Activated T-cell treated with anti-CD3 and anti-CD28 coated beads, Interleukin-2, amount 50 U/mL, for 72 hours (primary cell): Measurements from ENCODE around the gene HSP90AB1. TPM values are rescaled to one million over a fixed set of nuclear protein-coding genes. Genes with fewer than 3 reads are reported as not detected.

Experiments
- ATAC-seq, 2 donors: fragments of 150-1000 bp; cut with Tn5 transposase; replicated peaks in 1 of 2; 2 replicates each; pipeline ENCODE4 v1.10.0; 2021; ENCODE audit warnings: moderate library complexity in 2 of 2, mild to moderate bottlenecking in 1 of 2
- DNase-seq, 2 donors: peaks; one replicate each; pipeline ENCODE4 v3.0.0; 2021 to 2022; ENCODE audit warnings: mixed read lengths in 1 of 2
- H3K27ac Mint-ChIP-seq: one replicate; pipeline ENCODE4 v1.8.0; 2022; ENCODE audit warnings: mild to moderate bottlenecking, moderate library complexity, mixed read lengths
- H3K27me3 Mint-ChIP-seq: one replicate; pipeline ENCODE4 v1.8.0; 2022; ENCODE audit warnings: low read depth, mixed read lengths
- H3K36me3 Mint-ChIP-seq, 2 donors: one replicate each; pipeline ENCODE4 v1.8.0; 2022; ENCODE audit warnings: mixed read lengths in 2 of 2, mild to moderate bottlenecking in 1 of 2; ENCODE audit not compliant: insufficient read depth in 2 of 2
- H3K4me1 Mint-ChIP-seq: one replicate; pipeline ENCODE4 v1.8.0; 2022; ENCODE audit warnings: low read depth, mixed read lengths
- H3K4me3 Mint-ChIP-seq, 2 donors: one replicate each; pipeline ENCODE4 v1.8.0; 2022; ENCODE audit warnings: mild to moderate bottlenecking in 2 of 2, mixed read lengths in 2 of 2, moderate library complexity in 2 of 2
- H3K9me3 Mint-ChIP-seq, 2 donors: one replicate each; pipeline ENCODE4 v1.8.0; 2022; ENCODE audit warnings: mixed read lengths in 2 of 2
- total RNA-seq, 2 donors: library from RNA; stranded (reverse); gene quantifications; one replicate each; pipeline ENCODE4 v1.2.3, GENCODE V29; 2022

The HSP90AB1 gene
- total RNA-seq, 2 donors from 2014 or later, result 915 to 1,109 TPM

- H3K27ac Mint-ChIP-seq, result peak overlapping the region; percentile 93
- DNase-seq (no peak), ATAC-seq (no peak)
- H3K4me3 Mint-ChIP-seq, result peak overlapping the region; percentile 77 to 82
- peaks cover 64% of the 10 kb centered on the region for H3K4me1 Mint-ChIP-seq
- no peaks in the 10 kb centered on the region for H3K9me3 Mint-ChIP-seq
- H3K27me3 Mint-ChIP-seq, result no peaks in the 10 kb centered on the region
- H3K36me3 Mint-ChIP-seq, result peaks cover 15 to 18% of the 10 kb centered on the region in 2 donors
These were observed 10.9 kb downstream of the HSP90AB1 start for GRCh38 chr6:44257753-44258324.

DNA sequence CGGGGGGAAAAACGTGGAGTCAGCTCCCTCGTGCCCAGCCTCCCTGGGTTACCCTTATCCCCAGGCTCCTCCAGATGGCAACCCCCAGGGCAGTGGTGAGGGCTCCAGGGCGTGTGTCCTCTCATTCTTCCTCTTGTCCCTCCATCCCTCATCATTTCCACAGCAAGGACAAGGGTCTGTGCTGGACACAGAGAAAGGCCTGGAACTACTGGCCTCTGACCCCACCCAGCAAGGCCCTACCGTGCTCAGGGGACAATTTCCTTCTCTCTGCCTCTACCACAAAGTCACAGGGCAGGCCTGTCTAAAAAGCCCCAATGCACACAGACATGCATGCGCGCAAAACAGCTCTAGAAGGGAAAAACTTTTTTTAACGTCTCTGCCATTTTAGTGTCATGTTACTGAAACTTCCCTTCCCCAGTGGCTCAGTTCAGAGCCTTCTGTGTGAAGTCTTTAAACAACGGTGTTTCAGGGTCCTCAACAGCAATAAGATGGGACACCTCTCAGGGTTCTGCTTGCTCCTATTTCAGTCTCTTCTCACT, 11.5 kb downstream of the HSP90AB1 start:
- ATAC-seq (no peak), DNase-seq (no peak)
- Mint-ChIP-seq H3K27ac (peak overlapping the region; percentile 87), H3K4me1 (peaks cover 64% of the 10 kb centered on the region), H3K9me3 (no peaks in the 10 kb centered on the region), H3K4me3 (peak overlapping the region; percentile 77 to 82), H3K36me3 (peaks cover 9 to 14% of the 10 kb centered on the region in 2 donors), H3K27me3 (no peaks in the 10 kb centered on the region)

GRCh38 chr6:44258921-44259320, 12.0 kb downstream of the HSP90AB1 start:
- Mint-ChIP-seq H3K27ac (peak overlapping the region; percentile 87), H3K27me3 (no peaks in the 10 kb centered on the region), H3K4me3 (peak overlapping the region; percentile 77 to 82), H3K9me3 (no peaks in the 10 kb centered on the region), H3K36me3 (peaks cover 5 to 13% of the 10 kb centered on the region in 2 donors), H3K4me1 (peaks cover 64% of the 10 kb centered on the region)
- ATAC-seq (no peak), DNase-seq (no peak)

GRCh38 chr6:44260011-44260410, 13.1 kb downstream of the HSP90AB1 start:
- H3K4me3 Mint-ChIP-seq, result no peak overlapping the region
- H3K9me3 Mint-ChIP-seq, result no peaks in the 10 kb centered on the region
- H3K27ac Mint-ChIP-seq, result no peak overlapping the region
- peaks cover 11 to 20% of the 10 kb centered on the region in 2 donors for H3K36me3 Mint-ChIP-seq
- DNase-seq, result no peak
- ATAC-seq, result no peak
- H3K27me3 Mint-ChIP-seq, result no peaks in the 10 kb centered on the region
- peaks cover 67% of the 10 kb centered on the region for H3K4me1 Mint-ChIP-seq

- Mint-ChIP-seq H3K4me1 (peaks cover 61% of the 10 kb centered on the region), H3K27me3 (no peaks in the 10 kb centered on the region), H3K4me3 (peak overlapping the region in 1 of 2 donors; percentile 20), H3K9me3 (no peaks in the 10 kb centered on the region), H3K36me3 (peaks cover 11 to 22% of the 10 kb centered on the region in 2 donors), H3K27ac (peak overlapping the region; percentile 79)
- no peak for ATAC-seq
- DNase-seq, result no peak
These were observed 13.8 kb downstream of the HSP90AB1 start for GRCh38 chr6:44260451-44261297.

- H3K4me1 Mint-ChIP-seq, result peaks cover 61% of the 10 kb centered on the region
- no peaks in the 10 kb centered on the region for H3K27me3 Mint-ChIP-seq
- peak overlapping the region; percentile 43 for H3K27ac Mint-ChIP-seq
These were observed 14.7 kb downstream of the HSP90AB1 start for GRCh38 chr6:44261581-44261980.

DNA sequence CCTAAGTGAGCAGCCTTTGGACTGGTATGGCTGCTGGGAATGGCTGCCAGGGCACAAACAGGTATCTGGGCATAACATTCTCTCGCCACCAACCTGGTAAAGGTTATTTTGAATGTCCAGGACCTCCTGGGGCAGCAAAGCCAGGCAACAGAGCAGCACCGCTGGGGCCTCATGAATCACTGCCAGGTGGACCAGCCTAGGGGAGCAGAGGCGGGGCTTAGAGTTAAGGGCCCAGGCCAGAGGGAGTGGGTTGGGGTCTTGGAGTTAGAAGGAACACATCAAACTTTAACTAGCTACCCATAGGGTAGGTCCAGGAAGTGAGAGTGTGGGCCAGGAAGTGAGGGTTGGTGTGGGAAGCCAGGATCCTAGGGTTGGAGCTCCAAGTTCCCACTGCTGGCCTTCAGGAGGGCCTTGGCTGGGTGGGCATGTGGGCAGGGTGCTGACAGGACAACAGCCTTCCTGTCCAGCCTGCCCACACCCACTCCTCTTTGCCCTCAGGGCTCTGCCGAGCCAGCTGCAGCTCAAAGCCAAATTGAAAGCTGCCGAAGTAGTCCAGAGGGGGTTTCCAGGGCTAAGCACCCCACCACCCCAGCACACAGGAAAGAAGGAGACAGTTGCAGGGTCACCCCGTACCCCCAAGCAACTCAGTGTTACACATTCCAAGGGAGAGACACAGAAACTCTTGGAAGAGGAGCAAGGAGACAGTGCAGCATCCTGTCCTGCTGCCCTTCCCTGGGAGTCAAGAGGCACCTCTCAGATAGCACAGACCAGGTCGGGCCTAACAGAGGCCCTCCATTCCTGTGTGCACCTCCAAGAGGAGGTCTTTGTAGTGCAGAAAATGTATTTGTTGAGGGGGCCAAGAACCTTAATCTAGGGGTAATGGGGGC, 15.8 kb downstream of the HSP90AB1 start:
- peaks cover 11 to 21% of the 10 kb centered on the region in 2 donors for H3K36me3 Mint-ChIP-seq
- no peaks in the 10 kb centered on the region for H3K9me3 Mint-ChIP-seq
- peaks cover 11% of the 10 kb centered on the region for H3K27me3 Mint-ChIP-seq
- H3K27ac Mint-ChIP-seq, result peak overlapping the region; percentile 98
- DNase-seq (no peak), ATAC-seq (no peak)
- H3K4me3 Mint-ChIP-seq, result peak overlapping the region; percentile 99
- peaks cover 68% of the 10 kb centered on the region for H3K4me1 Mint-ChIP-seq

More at GRCh38 chr6:44261581-44261980, 14.7 kb downstream of the HSP90AB1 start:
- DNase-seq, result no peak
- no peaks in the 10 kb centered on the region for H3K9me3 Mint-ChIP-seq
- ATAC-seq, result no peak
- peaks cover 11 to 22% of the 10 kb centered on the region in 2 donors for H3K36me3 Mint-ChIP-seq
- no peak overlapping the region for H3K4me3 Mint-ChIP-seq

DNA sequence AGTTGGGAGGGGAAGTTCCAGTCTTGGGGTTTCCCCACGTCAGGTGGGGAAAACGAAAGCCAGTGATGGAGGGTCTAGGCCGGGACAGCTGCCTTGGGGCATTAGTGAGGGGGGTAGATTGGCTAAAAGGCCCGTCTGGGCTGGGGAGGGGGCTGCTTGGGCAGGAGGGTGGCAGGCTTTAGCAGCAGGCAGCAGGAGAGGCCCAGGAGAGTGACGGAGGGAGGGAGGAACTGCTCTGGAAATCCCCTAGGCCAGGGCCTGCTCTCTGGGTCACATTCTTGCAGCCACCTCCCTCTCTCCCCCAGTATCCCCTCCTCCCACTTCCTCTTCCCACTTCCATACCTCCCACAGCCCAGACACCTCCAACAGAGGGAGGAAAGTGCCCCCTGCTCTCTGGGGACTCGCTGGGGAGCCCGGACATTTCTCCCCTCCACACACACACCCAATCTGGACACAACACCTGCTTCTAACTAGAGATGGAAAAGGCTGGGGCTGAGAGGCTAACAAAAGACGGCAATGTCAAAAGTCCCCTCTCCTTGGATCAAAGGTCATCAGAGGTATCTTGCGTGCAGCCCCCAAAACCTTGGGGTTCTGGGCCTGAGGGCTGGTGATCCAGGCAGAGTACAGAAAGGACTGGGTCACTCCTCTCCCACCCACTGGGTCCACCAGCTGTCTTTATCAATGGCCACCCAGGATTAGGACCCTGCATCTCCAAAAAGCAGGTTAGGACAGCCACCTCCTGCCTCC, 16.6 kb downstream of the HSP90AB1 start:
- Mint-ChIP-seq H3K4me1 (peaks cover 63% of the 10 kb centered on the region), H3K27me3 (peaks cover 19% of the 10 kb centered on the region), H3K27ac (peak overlapping the region; percentile 98), H3K9me3 (no peaks in the 10 kb centered on the region), H3K4me3 (peak overlapping the region; percentile 99), H3K36me3 (peaks cover 11 to 17% of the 10 kb centered on the region in 2 donors)
- ATAC-seq (peak in 1 of 2 donors; percentile 21), DNase-seq (no peak)

GRCh38 chr6:44264154-44265006, 17.5 kb downstream of the HSP90AB1 start:
- peak overlapping the region; percentile 98 for H3K27ac Mint-ChIP-seq
- H3K27me3 Mint-ChIP-seq, result peaks cover 28% of the 10 kb centered on the region
- peaks cover 11 to 17% of the 10 kb centered on the region in 2 donors for H3K36me3 Mint-ChIP-seq
- DNase-seq (peak; percentile 55), ATAC-seq (peak; percentile 24 to 34)
- H3K4me1 Mint-ChIP-seq, result peaks cover 68% of the 10 kb centered on the region
- H3K9me3 Mint-ChIP-seq, result no peaks in the 10 kb centered on the region
- peak overlapping the region; percentile 99 for H3K4me3 Mint-ChIP-seq

DNA sequence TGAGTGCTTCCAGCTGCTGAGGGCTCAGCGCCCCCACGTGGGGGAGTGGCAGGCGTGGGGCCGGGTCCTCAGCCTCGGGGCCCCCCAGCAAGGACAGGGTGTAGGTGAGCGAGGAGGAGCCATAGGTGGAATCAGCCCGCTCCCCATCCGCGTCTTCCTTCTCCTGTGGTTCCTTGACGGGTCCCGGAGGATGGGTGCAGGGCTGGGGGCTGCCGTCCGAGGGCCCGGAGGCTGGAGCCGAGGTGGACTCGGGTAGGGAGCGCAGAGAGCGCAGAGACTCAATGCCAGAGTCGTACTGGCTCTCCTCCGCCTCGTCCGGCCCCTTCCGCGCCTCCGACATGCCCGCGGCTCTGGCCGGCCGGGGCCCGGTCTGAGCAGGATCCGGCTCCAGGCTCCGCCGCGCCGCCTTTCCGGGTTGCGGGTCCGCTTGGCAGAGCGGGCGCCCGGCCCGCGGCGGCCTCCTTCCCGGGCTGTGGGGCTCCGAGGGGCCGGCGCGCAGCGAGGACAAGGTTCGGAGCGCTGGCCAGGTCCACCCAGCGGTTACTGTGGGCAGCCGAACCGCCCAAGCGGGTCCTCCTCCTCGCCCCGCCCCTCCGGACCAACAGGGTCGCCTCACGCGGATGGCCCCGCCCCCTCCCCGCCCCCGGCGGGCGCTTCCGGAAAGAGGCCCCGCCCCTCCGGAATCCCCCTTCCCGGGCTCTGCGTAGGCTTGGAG, 18.3 kb downstream of the HSP90AB1 start, which contains the start of gene NFKBIE:
Gene NFKBIE (minus strand): TSS at position 545 of the 715 bp plus-strand sequence. CDS start 205 bp downstream, at position 340.
- H3K9me3 Mint-ChIP-seq, result no peaks in the 10 kb centered on the region
- ATAC-seq (peak; percentile 45 to 67), DNase-seq (peak; percentile 96 to 97)
- peaks cover 11 to 17% of the 10 kb centered on the region in 2 donors for H3K36me3 Mint-ChIP-seq
- H3K4me1 Mint-ChIP-seq, result peaks cover 76% of the 10 kb centered on the region
- peak within 1 kb of the TSS; percentile 98 for H3K27ac Mint-ChIP-seq
- peaks cover 35% of the 10 kb centered on the region for H3K27me3 Mint-ChIP-seq
- peak within 1 kb of the TSS; percentile 99 for H3K4me3 Mint-ChIP-seq
